H1 (cell line): Measurements from ENCODE around the gene SMIM7. TPM values are rescaled to one million over a fixed set of nuclear protein-coding genes. Genes with fewer than 3 reads are reported as not detected.

Source experiments
- EP300 ChIP-seq, 2 experiments: IDR thresholded peaks; 1 replicate in 1 of 2; 2 replicates in 1 of 2; pipeline ENCODE4 v1.6.1; 2011 to 2012; ENCODE audit warnings: low read depth in 2 of 2, low read length in 2 of 2, mild to moderate bottlenecking in 2 of 2, borderline replicate concordance in 1 of 2, inconsistent platforms in 1 of 2, moderate library complexity in 1 of 2
- EZH2 ChIP-seq: fragments of 200-600 bp; sonication (generic); IDR thresholded peaks from 2 replicates; pipeline ENCODE4 v1.7.1; 2012; ENCODE audit warnings: low read depth, mild to moderate bottlenecking, moderate library complexity, low read length, inconsistent platforms; ENCODE audit not compliant: severe bottlenecking
- MAX ChIP-seq: IDR thresholded peaks from 2 replicates; pipeline ENCODE4 v1.6.1; 2012; ENCODE audit warnings: inconsistent platforms
- NRF1 ChIP-seq: IDR thresholded peaks from 2 replicates; pipeline ENCODE4 v1.6.1; 2011; ENCODE audit warnings: mild to moderate bottlenecking, low read depth, low read length, improper control_type of control experiment
- POLR2A ChIP-seq, 2 experiments: IDR thresholded peaks; 1 replicate in 1 of 2; 2 replicates in 1 of 2; pipeline ENCODE4 v1.6.1; 2011; ENCODE audit warnings: low read depth in 2 of 2, low read length in 2 of 2, mild to moderate bottlenecking in 2 of 2; ENCODE audit errors: control extremely low read depth in 1 of 2
- SAP30 ChIP-seq: fragments of 300-600 bp; sonication (generic); IDR thresholded peaks from 2 replicates; pipeline ENCODE4 v1.7.1; 2012; ENCODE audit warnings: low read length, moderate library complexity, mild to moderate bottlenecking, inconsistent platforms; ENCODE audit not compliant: insufficient read depth, insufficient replicate concordance
- polyA plus RNA-seq, 7 experiments: library from polyadenylated mRNA; depleted of rRNA in 3 of 7; stranded (reverse) in 5 of 7; unstranded in 2 of 7; fragments of >200 nt in 5 of 7; fragments of 200-250 nt in 2 of 7; gene quantifications; 1 replicate in 5 of 7; 2 replicates in 1 of 7; 4 replicates in 1 of 7; pipeline versions ENCODE4 v1.2.1 to v1.2.3, GENCODE V29; 2011 to 2013; ENCODE audit warnings: missing spikeins in 2 of 7, mixed read lengths in 2 of 7
- total RNA-seq: library from RNA; stranded (reverse); fragmentation: NEBNext Ultra II Directional; extraction: Animal tissue kit (Norgen Biotek cat#: 25700); gene quantifications from 2 replicates; pipeline ENCODE4 v1.2.1, GENCODE V29; 2021
- TF ChIP-seq, protein P1 (sequence below): fragments of 300-600 bp; sonication (generic); IDR thresholded peaks from 2 replicates; pipeline ENCODE4 v1.7.1; 2012; ENCODE audit warnings: low read length, moderate library complexity, mild to moderate bottlenecking, inconsistent platforms; ENCODE audit not compliant: insufficient replicate concordance

Gene SMIM7
- total and polyA plus RNA-seq, 2 of the 8 experiments (the other 6 are each of a cell fraction or from before 2014, with no cell fraction given): 55.5 to 67.5 TPM

DNA sequence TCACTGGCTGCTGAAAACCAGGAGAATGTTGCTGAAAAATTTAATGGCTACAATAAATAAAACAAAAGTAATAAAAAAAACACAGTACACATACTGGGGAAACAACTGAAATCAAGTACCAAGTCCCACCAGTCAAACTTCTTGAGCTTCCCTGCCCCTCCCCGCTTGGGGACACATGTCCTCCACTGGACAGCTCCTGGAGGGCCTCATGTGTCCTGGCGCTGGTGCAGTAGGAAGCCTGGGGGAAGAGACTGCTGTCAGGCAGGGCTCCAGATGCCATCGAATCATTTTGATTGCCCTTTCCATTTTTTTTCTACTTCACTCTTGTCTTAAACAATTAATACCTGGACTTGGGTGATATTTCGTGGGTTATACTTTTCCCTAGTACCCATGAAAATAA, 61.1 kb downstream of the SMIM7 start (continued):
- no peak for TF ChIP-seq SAP30
- no peak for TF ChIP-seq EP300 (IDR thresholded peaks at IDR 0.05; ENCODE audit: borderline replicate concordance in 1 of 2, low read depth in 2 of 2, low read length in 2 of 2)
- no peak for TF ChIP-seq EZH2
- TF ChIP-seq MAX: no peak
- no peak for TF ChIP-seq NRF1
- no peak for TF ChIP-seq POLR2A (IDR thresholded peaks at IDR 0.05; ENCODE audit: control extremely low read depth in 1 of 2, low read depth in 2 of 2, low read length in 2 of 2)
- TF ChIP-seq, protein P1, sequence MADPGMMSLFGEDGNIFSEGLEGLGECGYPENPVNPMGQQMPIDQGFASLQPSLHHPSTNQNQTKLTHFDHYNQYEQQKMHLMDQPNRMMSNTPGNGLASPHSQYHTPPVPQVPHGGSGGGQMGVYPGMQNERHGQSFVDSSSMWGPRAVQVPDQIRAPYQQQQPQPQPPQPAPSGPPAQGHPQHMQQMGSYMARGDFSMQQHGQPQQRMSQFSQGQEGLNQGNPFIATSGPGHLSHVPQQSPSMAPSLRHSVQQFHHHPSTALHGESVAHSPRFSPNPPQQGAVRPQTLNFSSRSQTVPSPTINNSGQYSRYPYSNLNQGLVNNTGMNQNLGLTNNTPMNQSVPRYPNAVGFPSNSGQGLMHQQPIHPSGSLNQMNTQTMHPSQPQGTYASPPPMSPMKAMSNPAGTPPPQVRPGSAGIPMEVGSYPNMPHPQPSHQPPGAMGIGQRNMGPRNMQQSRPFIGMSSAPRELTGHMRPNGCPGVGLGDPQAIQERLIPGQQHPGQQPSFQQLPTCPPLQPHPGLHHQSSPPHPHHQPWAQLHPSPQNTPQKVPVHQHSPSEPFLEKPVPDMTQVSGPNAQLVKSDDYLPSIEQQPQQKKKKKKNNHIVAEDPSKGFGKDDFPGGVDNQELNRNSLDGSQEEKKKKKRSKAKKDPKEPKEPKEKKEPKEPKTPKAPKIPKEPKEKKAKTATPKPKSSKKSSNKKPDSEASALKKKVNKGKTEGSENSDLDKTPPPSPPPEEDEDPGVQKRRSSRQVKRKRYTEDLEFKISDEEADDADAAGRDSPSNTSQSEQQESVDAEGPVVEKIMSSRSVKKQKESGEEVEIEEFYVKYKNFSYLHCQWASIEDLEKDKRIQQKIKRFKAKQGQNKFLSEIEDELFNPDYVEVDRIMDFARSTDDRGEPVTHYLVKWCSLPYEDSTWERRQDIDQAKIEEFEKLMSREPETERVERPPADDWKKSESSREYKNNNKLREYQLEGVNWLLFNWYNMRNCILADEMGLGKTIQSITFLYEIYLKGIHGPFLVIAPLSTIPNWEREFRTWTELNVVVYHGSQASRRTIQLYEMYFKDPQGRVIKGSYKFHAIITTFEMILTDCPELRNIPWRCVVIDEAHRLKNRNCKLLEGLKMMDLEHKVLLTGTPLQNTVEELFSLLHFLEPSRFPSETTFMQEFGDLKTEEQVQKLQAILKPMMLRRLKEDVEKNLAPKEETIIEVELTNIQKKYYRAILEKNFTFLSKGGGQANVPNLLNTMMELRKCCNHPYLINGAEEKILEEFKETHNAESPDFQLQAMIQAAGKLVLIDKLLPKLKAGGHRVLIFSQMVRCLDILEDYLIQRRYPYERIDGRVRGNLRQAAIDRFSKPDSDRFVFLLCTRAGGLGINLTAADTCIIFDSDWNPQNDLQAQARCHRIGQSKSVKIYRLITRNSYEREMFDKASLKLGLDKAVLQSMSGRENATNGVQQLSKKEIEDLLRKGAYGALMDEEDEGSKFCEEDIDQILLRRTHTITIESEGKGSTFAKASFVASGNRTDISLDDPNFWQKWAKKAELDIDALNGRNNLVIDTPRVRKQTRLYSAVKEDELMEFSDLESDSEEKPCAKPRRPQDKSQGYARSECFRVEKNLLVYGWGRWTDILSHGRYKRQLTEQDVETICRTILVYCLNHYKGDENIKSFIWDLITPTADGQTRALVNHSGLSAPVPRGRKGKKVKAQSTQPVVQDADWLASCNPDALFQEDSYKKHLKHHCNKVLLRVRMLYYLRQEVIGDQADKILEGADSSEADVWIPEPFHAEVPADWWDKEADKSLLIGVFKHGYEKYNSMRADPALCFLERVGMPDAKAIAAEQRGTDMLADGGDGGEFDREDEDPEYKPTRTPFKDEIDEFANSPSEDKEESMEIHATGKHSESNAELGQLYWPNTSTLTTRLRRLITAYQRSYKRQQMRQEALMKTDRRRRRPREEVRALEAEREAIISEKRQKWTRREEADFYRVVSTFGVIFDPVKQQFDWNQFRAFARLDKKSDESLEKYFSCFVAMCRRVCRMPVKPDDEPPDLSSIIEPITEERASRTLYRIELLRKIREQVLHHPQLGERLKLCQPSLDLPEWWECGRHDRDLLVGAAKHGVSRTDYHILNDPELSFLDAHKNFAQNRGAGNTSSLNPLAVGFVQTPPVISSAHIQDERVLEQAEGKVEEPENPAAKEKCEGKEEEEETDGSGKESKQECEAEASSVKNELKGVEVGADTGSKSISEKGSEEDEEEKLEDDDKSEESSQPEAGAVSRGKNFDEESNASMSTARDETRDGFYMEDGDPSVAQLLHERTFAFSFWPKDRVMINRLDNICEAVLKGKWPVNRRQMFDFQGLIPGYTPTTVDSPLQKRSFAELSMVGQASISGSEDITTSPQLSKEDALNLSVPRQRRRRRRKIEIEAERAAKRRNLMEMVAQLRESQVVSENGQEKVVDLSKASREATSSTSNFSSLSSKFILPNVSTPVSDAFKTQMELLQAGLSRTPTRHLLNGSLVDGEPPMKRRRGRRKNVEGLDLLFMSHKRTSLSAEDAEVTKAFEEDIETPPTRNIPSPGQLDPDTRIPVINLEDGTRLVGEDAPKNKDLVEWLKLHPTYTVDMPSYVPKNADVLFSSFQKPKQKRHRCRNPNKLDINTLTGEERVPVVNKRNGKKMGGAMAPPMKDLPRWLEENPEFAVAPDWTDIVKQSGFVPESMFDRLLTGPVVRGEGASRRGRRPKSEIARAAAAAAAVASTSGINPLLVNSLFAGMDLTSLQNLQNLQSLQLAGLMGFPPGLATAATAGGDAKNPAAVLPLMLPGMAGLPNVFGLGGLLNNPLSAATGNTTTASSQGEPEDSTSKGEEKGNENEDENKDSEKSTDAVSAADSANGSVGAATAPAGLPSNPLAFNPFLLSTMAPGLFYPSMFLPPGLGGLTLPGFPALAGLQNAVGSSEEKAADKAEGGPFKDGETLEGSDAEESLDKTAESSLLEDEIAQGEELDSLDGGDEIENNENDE: no peak
